ENCODE results near the gene CCL21. TPM values are rescaled to one million over a fixed set of nuclear protein-coding genes. Genes with fewer than 3 reads are reported as not detected.

Gene CCL21
- total RNA-seq, 1 experiment from 2014 or later = not detected

- Mint-ChIP-seq H3K4me3 (peak overlapping the region; percentile 63), H3K27ac (no peak overlapping the region), H3K27me3 (ENCODE audit: low read depth) (peaks cover 43% of the 10 kb centered on the region), H3K36me3 (no peaks in the 10 kb centered on the region), H3K9me3 (no peaks in the 10 kb centered on the region), H3K4me1 (peaks cover 7% of the 10 kb centered on the region)
- peak; percentile 61 for ATAC-seq
- DNase-seq (ENCODE audit: low spot score) = peak; percentile 88
- ChIA-PET POLR2A (interaction anchor here (0.6 to 0.9 kb wide), 2 partner anchors 29 to 50 kb away, joined by 3 to 4 read pairs; partner anchors contain the start of gene IL11RA), CTCF (interaction anchor here (0.5 to 4.3 kb wide), 95 partner anchors 9 to 902 kb away, joined by 3 to 122 read pairs (median 5); partner anchors contain the start of genes ATOSB, CCL19, CCL21 and CCL27)
- no peak for TF ChIP-seq FOXK1 (CRISPR knock-in tag; IDR thresholded peaks at IDR 0.05)
- peak; percentile 83 for TF ChIP-seq CTCF (IDR thresholded peaks at IDR 0.05)
- TF ChIP-seq TCF7 (CRISPR knock-in tag; IDR thresholded peaks at IDR 0.05; ENCODE audit: low read depth) = no peak
- TF ChIP-seq ZNF232 (CRISPR knock-in tag; IDR thresholded peaks at IDR 0.05) = 0 out of 2 replicates have a peak, but pooled peaks have one; percentile 40
These were observed 7.9 kb downstream of the CCL21 start for GRCh38 chr9:34701769-34702736.

GRCh38 chr9:34701023-34701768, 8.7 kb downstream of the CCL21 start:
- Mint-ChIP-seq H3K27ac (no peak overlapping the region), H3K4me1 (peaks cover 7% of the 10 kb centered on the region), H3K27me3 (ENCODE audit: low read depth) (peaks cover 46% of the 10 kb centered on the region), H3K36me3 (no peaks in the 10 kb centered on the region), H3K9me3 (no peaks in the 10 kb centered on the region), H3K4me3 (peak overlapping the region; percentile 68)
- DNase-seq (ENCODE audit: low spot score) (peak; percentile 91), ATAC-seq (peak; percentile 95)
- ChIA-PET CTCF (interaction anchor here (0.5 to 4.3 kb wide), 47 partner anchors 12 to 715 kb away, joined by 3 to 122 read pairs (median 5); partner anchors contain the start of genes CCL19, CCL21, DNAJB5 and FANCG), POLR2A (interaction anchor here (1.3 kb wide), 1 partner anchor 25 kb away, joined by 3 read pairs; no protein-coding TSS in a partner anchor)
- peak; percentile 65 for TF ChIP-seq MAX (CRISPR knock-in tag; IDR thresholded peaks at IDR 0.05)
- no peak for TF ChIP-seq FOXP4 (CRISPR knock-in tag; IDR thresholded peaks at IDR 0.05)
- TF ChIP-seq ATF1 (CRISPR knock-in tag; IDR thresholded peaks at IDR 0.05) = no peak
- TF ChIP-seq SOX15 (CRISPR knock-in tag; IDR thresholded peaks at IDR 0.05) = no peak
- no peak for TF ChIP-seq ZNF512 (CRISPR knock-in tag; IDR thresholded peaks at IDR 0.05; ENCODE audit: borderline replicate concordance)
- no peak for TF ChIP-seq SP1 (CRISPR knock-in tag; conservative IDR thresholded peaks at IDR 0.05)
- TF ChIP-seq MYBL2 (CRISPR knock-in tag; IDR thresholded peaks at IDR 0.05) = no peak
- no peak for TF ChIP-seq ZNF121 (CRISPR knock-in tag; IDR thresholded peaks at IDR 0.05)
- TF ChIP-seq CBFB (CRISPR knock-in tag; IDR thresholded peaks at IDR 0.05; ENCODE audit: low read depth) = no peak
- TF ChIP-seq NR2C2 (CRISPR knock-in tag; IDR thresholded peaks at IDR 0.05) = no peak
- TF ChIP-seq RELA (CRISPR knock-in tag; IDR thresholded peaks at IDR 0.05; ENCODE audit: borderline replicate concordance) = no peak
- no peak for TF ChIP-seq AFF4 (CRISPR knock-in tag; IDR thresholded peaks at IDR 0.05; ENCODE audit: borderline replicate concordance)
- TF ChIP-seq ZSCAN18 (CRISPR knock-in tag; IDR thresholded peaks at IDR 0.05) = no peak
- TF ChIP-seq SMAD4 (CRISPR knock-in tag; IDR thresholded peaks at IDR 0.05) = no peak
- TF ChIP-seq CTCF (IDR thresholded peaks at IDR 0.05) = peak; percentile 93

Data from WTC11 (cell line).